HCT116 (cell line): ENCODE results near the gene EGFR. TPM values are rescaled to one million over a fixed set of nuclear protein-coding genes. Genes with fewer than 3 reads are reported as not detected.

ENCODE experiments used
- ATAC-seq: fragments of 200-7000 bp; cut with Tn5 transposase; 2 replicates; pipeline ENCODE4 v1.9.1; 2020; ENCODE audit warnings: mild to moderate bottlenecking, moderate library complexity
- BruUV-seq: library from RNA; stranded (reverse); fragments of 400-500 nt; replicated peaks from 2 replicates; lab custom pipeline; 2021; lab: Mats Ljungman, UMichigan
- CTCF ChIA-PET: fragments of 300-600 bp; sonication (Branson Sonifier 250); formaldehyde crosslinking; loops from one replicate; lab custom pipeline; 2021; ENCODE audit warnings: antibody characterized with exemption; lab: Charles Lee
- POLR2A ChIA-PET: fragments of 300-600, 350-600 bp; sonication (Branson Sonifier 250); formaldehyde crosslinking; loops from one replicate; lab custom pipeline; 2021; ENCODE audit warnings: antibody characterized with exemption; lab: Charles Lee
- RAD21 ChIA-PET, 2 experiments: fragments of 300-600 bp; sonication (Branson Sonifier 250); formaldehyde crosslinking; loops; one replicate each; lab custom pipeline; 2023; ENCODE audit warnings: low total read pairs in 2 of 2; ENCODE audit not compliant: uncharacterized antibody in 2 of 2, unreplicated experiment in 2 of 2, low non-redundant PET in 1 of 2; lab: Charles Lee
- DNase-seq: peaks from one replicate; pipeline ENCODE4 v3.0.0-alpha.2; 2010; ENCODE audit warnings: low read depth, low spot score
- H2AFZ ChIP-seq: fragments of 200-600 bp; shearing (Covaris generic), sonication (generic); 2 replicates; pipeline ENCODE4 v1.6.1; 2017; ENCODE audit warnings: low read depth, mixed run types, mixed read lengths, antibody characterized with exemption, low read length; ENCODE audit not compliant: poor library complexity, severe bottlenecking
- H3K27ac ChIP-seq: 2 replicates; pipeline ENCODE4 v1.5.1; 2012; ENCODE audit warnings: low read depth, low read length
- H3K27me3 ChIP-seq: fragments of 200-600 bp; sonication (generic); 2 replicates; pipeline ENCODE4 v1.6.1; 2016; ENCODE audit warnings: mixed run types, low read length, mixed read lengths; ENCODE audit not compliant: insufficient read depth
- H3K36me3 ChIP-seq, 2 experiments: fragments of 200-500 bp in 1 of 2; fragments of 200-600 bp in 1 of 2; sonication (Bioruptor generic) in 1 of 2; sonication (generic) in 1 of 2; 2 replicates each; pipeline versions ENCODE4 v1.5.1 to v1.6.1; 2014 to 2016; ENCODE audit warnings: low read length in 2 of 2, inconsistent platforms in 1 of 2, mixed read lengths in 1 of 2, mixed run types in 1 of 2; ENCODE audit not compliant: insufficient read depth in 2 of 2, control insufficient read depth in 1 of 2
- H3K4me1 ChIP-seq, 2 experiments: fragments of 200-600 bp in 1 of 2; sonication (generic) in 1 of 2; 2 replicates each; pipeline versions ENCODE4 v1.5.1 to v1.6.1; 2012 to 2017; ENCODE audit warnings: low read length in 2 of 2, inconsistent platforms in 1 of 2, mild to moderate bottlenecking in 1 of 2, mixed read lengths in 1 of 2, mixed run types in 1 of 2, moderate library complexity in 1 of 2; ENCODE audit not compliant: insufficient read depth in 2 of 2, control insufficient read depth in 1 of 2
- H3K4me2 ChIP-seq: fragments of 200-600 bp; sonication (generic); 2 replicates; pipeline ENCODE4 v1.6.1; 2017; ENCODE audit warnings: mixed run types, low read length, mixed read lengths
- H3K4me3 ChIP-seq, 2 experiments: fragments of 200-600 bp in 1 of 2; sonication (generic) in 1 of 2; replicated peaks in 1 of 2; 2 replicates each; pipeline ENCODE4 v1.5.1; 2011 to 2016; ENCODE audit warnings: low read length in 2 of 2, control low read depth in 1 of 2, low read depth in 1 of 2, mild to moderate bottlenecking in 1 of 2, mixed read lengths in 1 of 2, mixed run types in 1 of 2
- H3K79me2 ChIP-seq: fragments of 200-600 bp; sonication (generic); 2 replicates; pipeline ENCODE4 v1.6.1; 2017; ENCODE audit warnings: mild to moderate bottlenecking, mixed run types, low read length, moderate library complexity, mixed read lengths; ENCODE audit not compliant: insufficient read depth
- H3K9ac ChIP-seq: fragments of 200-600 bp; sonication (generic); 2 replicates; pipeline ENCODE4 v1.6.1; 2016; ENCODE audit warnings: low read length, mixed read lengths
- H3K9me2 ChIP-seq: fragments of 200-600 bp; sonication (generic), shearing (Covaris generic); 2 replicates; pipeline ENCODE4 v1.6.1; 2017; ENCODE audit warnings: mixed run types, mild to moderate bottlenecking, moderate library complexity; ENCODE audit not compliant: insufficient read depth
- H3K9me3 ChIP-seq, 2 experiments: fragments of 200-500 bp in 1 of 2; fragments of 200-600 bp in 1 of 2; sonication (Bioruptor generic) in 1 of 2; sonication (generic) in 1 of 2; 2 replicates each; pipeline ENCODE4 v1.6.1; 2014 to 2017; ENCODE audit warnings: low read length in 2 of 2, mixed read lengths in 2 of 2, inconsistent platforms in 1 of 2, low read depth in 1 of 2, mild to moderate bottlenecking in 1 of 2, mixed run types in 1 of 2, moderate library complexity in 1 of 2; ENCODE audit not compliant: control insufficient read depth in 1 of 2, insufficient read depth in 1 of 2
- H4K20me1 ChIP-seq: fragments of 200-600 bp; sonication (generic), shearing (Covaris generic); 2 replicates; pipeline ENCODE4 v1.6.1; 2017; ENCODE audit warnings: mixed run types, mild to moderate bottlenecking, moderate library complexity; ENCODE audit not compliant: insufficient read depth
- EGR1 ChIP-seq: IDR thresholded peaks from 2 replicates; pipeline ENCODE4 v1.6.1; 2012; ENCODE audit warnings: low read depth
- RAD21 ChIP-seq: IDR thresholded peaks from 2 replicates; pipeline ENCODE4 v1.6.1; 2012; ENCODE audit warnings: low read depth, mild to moderate bottlenecking
- SIN3A ChIP-seq: IDR thresholded peaks from 2 replicates; pipeline ENCODE4 v1.6.1; 2012; ENCODE audit warnings: low read depth
- SP1 ChIP-seq: IDR thresholded peaks from 2 replicates; pipeline ENCODE4 v1.6.1; 2012; ENCODE audit warnings: low read depth
- intact Hi-C: fragments of 100-400 bp; cut with micrococcal nuclease; formaldehyde crosslinking; loops from 2 replicates; pipeline ENCODE4 v1.10.0; 2022
- total RNA-seq: library from RNA; stranded (reverse); gene quantifications from one replicate; pipeline ENCODE4 v1.2.1, GENCODE V29; 2021; ENCODE audit not compliant: unreplicated experiment
- TF ChIP-seq, protein P1 (sequence below), 3 experiments: fragments of 200-600 bp in 1 of 3; sonication (generic) in 1 of 3; IDR thresholded peaks in 2 of 3; conservative IDR thresholded peaks in 1 of 3; 2 replicates each; pipeline ENCODE4 v1.5.1; 2012 to 2017; ENCODE audit warnings: low read depth in 2 of 3, low read length in 2 of 3, antibody characterized with exemption in 1 of 3, borderline replicate concordance in 1 of 3, control low read depth in 1 of 3, mild to moderate bottlenecking in 1 of 3, mixed read lengths in 1 of 3, mixed run types in 1 of 3, moderate library complexity in 1 of 3; ENCODE audit not compliant: insufficient read depth in 1 of 3
- TF ChIP-seq, protein P2 (sequence below): IDR thresholded peaks from 2 replicates; pipeline ENCODE4 v1.6.1; 2011; ENCODE audit warnings: mild to moderate bottlenecking, low read length, moderate library complexity; ENCODE audit not compliant: insufficient replicate concordance; ENCODE audit errors: extremely low read depth

The EGFR gene
- total RNA-seq, 1 experiment from 2014 or later: 71.5 TPM

- ChIA-PET POLR2A (no interaction called here), CTCF (no interaction called here), RAD21 (no interaction called here)
- Histone ChIP-seq H3K9me3 (no peaks in the 10 kb centered on the region), H3K36me3 (peaks cover 26 to 45% of the 10 kb centered on the region in 2 experiments), H3K27ac (no peak overlapping the region), H3K4me2 (no peak overlapping the region), H3K9me2 (no peaks in the 10 kb centered on the region), H3K4me3 (no peak overlapping the region), H3K4me1 (no peaks in the 10 kb centered on the region), H2AFZ (no peak overlapping the region), H3K79me2 (no peaks in the 10 kb centered on the region), H4K20me1 (no peaks in the 10 kb centered on the region), H3K27me3 (no peaks in the 10 kb centered on the region), H3K9ac (no peak overlapping the region)
- ATAC-seq: no peak
- no TSS peak for BruUV-seq
- TF ChIP-seq, protein P1, sequence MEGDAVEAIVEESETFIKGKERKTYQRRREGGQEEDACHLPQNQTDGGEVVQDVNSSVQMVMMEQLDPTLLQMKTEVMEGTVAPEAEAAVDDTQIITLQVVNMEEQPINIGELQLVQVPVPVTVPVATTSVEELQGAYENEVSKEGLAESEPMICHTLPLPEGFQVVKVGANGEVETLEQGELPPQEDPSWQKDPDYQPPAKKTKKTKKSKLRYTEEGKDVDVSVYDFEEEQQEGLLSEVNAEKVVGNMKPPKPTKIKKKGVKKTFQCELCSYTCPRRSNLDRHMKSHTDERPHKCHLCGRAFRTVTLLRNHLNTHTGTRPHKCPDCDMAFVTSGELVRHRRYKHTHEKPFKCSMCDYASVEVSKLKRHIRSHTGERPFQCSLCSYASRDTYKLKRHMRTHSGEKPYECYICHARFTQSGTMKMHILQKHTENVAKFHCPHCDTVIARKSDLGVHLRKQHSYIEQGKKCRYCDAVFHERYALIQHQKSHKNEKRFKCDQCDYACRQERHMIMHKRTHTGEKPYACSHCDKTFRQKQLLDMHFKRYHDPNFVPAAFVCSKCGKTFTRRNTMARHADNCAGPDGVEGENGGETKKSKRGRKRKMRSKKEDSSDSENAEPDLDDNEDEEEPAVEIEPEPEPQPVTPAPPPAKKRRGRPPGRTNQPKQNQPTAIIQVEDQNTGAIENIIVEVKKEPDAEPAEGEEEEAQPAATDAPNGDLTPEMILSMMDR (IDR thresholded peaks at IDR 0.05 in 2 of 3, conservative IDR thresholded peaks at IDR 0.05 in 1 of 3; ENCODE audit: borderline replicate concordance in 1 of 3, insufficient read depth in 1 of 3, low read depth in 2 of 3, low read length in 2 of 3): no peak
- TF ChIP-seq RAD21 (no peak), SIN3A (no peak), SP1 (no peak), EGR1 (no peak)
- TF ChIP-seq, protein P2, sequence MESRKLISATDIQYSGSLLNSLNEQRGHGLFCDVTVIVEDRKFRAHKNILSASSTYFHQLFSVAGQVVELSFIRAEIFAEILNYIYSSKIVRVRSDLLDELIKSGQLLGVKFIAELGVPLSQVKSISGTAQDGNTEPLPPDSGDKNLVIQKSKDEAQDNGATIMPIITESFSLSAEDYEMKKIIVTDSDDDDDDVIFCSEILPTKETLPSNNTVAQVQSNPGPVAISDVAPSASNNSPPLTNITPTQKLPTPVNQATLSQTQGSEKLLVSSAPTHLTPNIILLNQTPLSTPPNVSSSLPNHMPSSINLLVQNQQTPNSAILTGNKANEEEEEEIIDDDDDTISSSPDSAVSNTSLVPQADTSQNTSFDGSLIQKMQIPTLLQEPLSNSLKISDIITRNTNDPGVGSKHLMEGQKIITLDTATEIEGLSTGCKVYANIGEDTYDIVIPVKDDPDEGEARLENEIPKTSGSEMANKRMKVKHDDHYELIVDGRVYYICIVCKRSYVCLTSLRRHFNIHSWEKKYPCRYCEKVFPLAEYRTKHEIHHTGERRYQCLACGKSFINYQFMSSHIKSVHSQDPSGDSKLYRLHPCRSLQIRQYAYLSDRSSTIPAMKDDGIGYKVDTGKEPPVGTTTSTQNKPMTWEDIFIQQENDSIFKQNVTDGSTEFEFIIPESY: no peak
- DNase-seq: no peak
- intact Hi-C loops: no loop called here
Observed at GRCh38 chr7:55172881-55173609, 154.2 kb downstream of the EGFR start.
